OCI-LY7 (cell line): Measurements from ENCODE around the gene LY9. TPM values are rescaled to one million over a fixed set of nuclear protein-coding genes. Genes with fewer than 3 reads are reported as not detected.

ENCODE experiments used
- BruUV-seq: library from RNA; stranded (reverse); fragments of 400-500 nt; replicated peaks from 2 replicates; lab custom pipeline; 2021; lab: Mats Ljungman, UMichigan
- CTCF ChIA-PET: fragments of 300-600 bp; sonication (Branson Sonifier 250); formaldehyde crosslinking; loops from one replicate; lab custom pipeline; 2022; ENCODE audit warnings: antibody characterized with exemption; ENCODE audit not compliant: unreplicated experiment; lab: Charles Lee
- POLR2A ChIA-PET: fragments of 300-600 bp; sonication (Branson Sonifier 250); formaldehyde crosslinking; loops from one replicate; lab custom pipeline; 2022; ENCODE audit warnings: antibody characterized with exemption; lab: Charles Lee
- DNase-seq: peaks from one replicate; pipeline ENCODE4 v3.0.0-alpha.2; 2015; ENCODE audit warnings: low spot score
- H2AFZ ChIP-seq: fragments of 200-600 bp; sonication (generic), shearing (Covaris generic); 2 replicates; pipeline ENCODE4 v1.6.1; 2014; ENCODE audit warnings: mild to moderate bottlenecking, antibody characterized with exemption, low read length, moderate library complexity
- H3K27ac ChIP-seq: fragments of 200-600 bp; sonication (generic); 2 replicates; pipeline ENCODE4 v1.5.1; 2014; ENCODE audit warnings: mixed run types, low read depth, mild to moderate bottlenecking, moderate library complexity, low read length, inconsistent platforms; ENCODE audit not compliant: poor library complexity, severe bottlenecking
- H3K36me3 ChIP-seq: fragments of 200-600 bp; sonication (generic); 2 replicates; pipeline ENCODE4 v1.6.1; 2014; ENCODE audit warnings: mild to moderate bottlenecking, antibody characterized with exemption, low read length, moderate library complexity, mixed read lengths; ENCODE audit not compliant: insufficient read depth
- H3K4me1 ChIP-seq: fragments of 200-600 bp; sonication (generic); 2 replicates; pipeline ENCODE4 v1.5.1; 2014; ENCODE audit warnings: mild to moderate bottlenecking, low read length; ENCODE audit not compliant: insufficient read depth, poor library complexity, severe bottlenecking
- H3K4me2 ChIP-seq: fragments of 200-600 bp; sonication (generic); 2 replicates; pipeline ENCODE4 v1.6.1; 2014; ENCODE audit warnings: mild to moderate bottlenecking, low read length
- H3K4me3 ChIP-seq: fragments of 200-600 bp; sonication (generic); 2 replicates; pipeline ENCODE4 v1.5.1; 2014; ENCODE audit warnings: mild to moderate bottlenecking, low read depth, low read length; ENCODE audit not compliant: poor library complexity, severe bottlenecking
- H3K79me2 ChIP-seq: fragments of 200-600 bp; sonication (generic); 2 replicates; pipeline ENCODE4 v1.6.1; 2016; ENCODE audit warnings: low read depth, mild to moderate bottlenecking, low read length, moderate library complexity, mixed read lengths; ENCODE audit not compliant: insufficient read depth
- H3K9me2 ChIP-seq: fragments of 200-600 bp; sonication (generic); 2 replicates; pipeline ENCODE4 v1.6.1; 2016; ENCODE audit warnings: mild to moderate bottlenecking, low read length, mixed read lengths; ENCODE audit not compliant: insufficient read depth
- H3K9me3 ChIP-seq: fragments of 200-600 bp; sonication (generic); 2 replicates; pipeline ENCODE4 v1.6.1; 2014; ENCODE audit warnings: mild to moderate bottlenecking, mixed run types, low read length, mixed read lengths
- H4K20me1 ChIP-seq: fragments of 200-600 bp; sonication (generic); 2 replicates; pipeline ENCODE4 v1.6.1; 2014; ENCODE audit warnings: mild to moderate bottlenecking, antibody characterized with exemption, low read length, moderate library complexity, mixed read lengths; ENCODE audit not compliant: insufficient read depth
- CTCF ChIP-seq: fragments of 200-600 bp; sonication (generic); conservative IDR thresholded peaks from 2 replicates; pipeline ENCODE4 v1.5.1; 2014; ENCODE audit warnings: mild to moderate bottlenecking, antibody characterized with exemption, low read length, moderate library complexity, mixed read lengths
- EZH2phosphoT487 ChIP-seq: fragments of 200-600 bp; sonication (generic); IDR thresholded peaks from 2 replicates; pipeline ENCODE4 v1.6.1; 2018; ENCODE audit warnings: low read depth, borderline replicate concordance, mild to moderate bottlenecking, mixed run types, antibody characterized with exemption, low read length, moderate library complexity, mixed read lengths
- intact Hi-C: fragments of 100-400 bp; cut with micrococcal nuclease; formaldehyde crosslinking; loops from one replicate; pipeline ENCODE4 v1.10.0; 2022; ENCODE audit not compliant: unreplicated experiment
- total RNA-seq, 2 experiments: library from RNA; depleted of rRNA in 1 of 2; stranded (reverse); fragments of >200 nt in 1 of 2; shearing (Covaris generic) in 1 of 2; gene quantifications; 2 replicates each; pipeline ENCODE4 v1.2.3, GENCODE V29; 2014 to 2022

The LY9 gene
- total RNA-seq, 2 experiments from 2014 or later, result 28.4 to 40.2 TPM

- Histone ChIP-seq H3K9me3 (no peaks in the 10 kb centered on the region), H2AFZ (no peak overlapping the region), H4K20me1 (no peaks in the 10 kb centered on the region), H3K36me3 (no peaks in the 10 kb centered on the region), H3K4me1 (peaks cover 6% of the 10 kb centered on the region), H3K4me3 (no peak overlapping the region), H3K9me2 (no peaks in the 10 kb centered on the region), H3K27ac (no peak overlapping the region), H3K4me2 (no peak overlapping the region), H3K79me2 (no peaks in the 10 kb centered on the region)
- no TSS peak for BruUV-seq
- TF ChIP-seq CTCF (no peak), EZH2phosphoT487 (no peak)
- intact Hi-C loops, result no loop called here
- DNase-seq, result no peak
- ChIA-PET CTCF (interaction anchor here (0.6 kb wide), 1 partner anchor 230 kb away, joined by 3 read pairs; no protein-coding TSS in a partner anchor), POLR2A (no interaction called here)
These were observed 48.3 kb upstream of the LY9 start for GRCh38 chr1:160747717-160748116.

GRCh38 chr1:160748181-160748877 is 47.6 kb upstream of the LY9 start:
- Histone ChIP-seq H3K4me2 (no peak overlapping the region), H3K4me3 (no peak overlapping the region), H4K20me1 (no peaks in the 10 kb centered on the region), H3K36me3 (no peaks in the 10 kb centered on the region), H3K9me2 (no peaks in the 10 kb centered on the region), H3K4me1 (peaks cover 6% of the 10 kb centered on the region), H3K79me2 (no peaks in the 10 kb centered on the region), H3K9me3 (no peaks in the 10 kb centered on the region), H2AFZ (no peak overlapping the region), H3K27ac (no peak overlapping the region)
- CTCF ChIA-PET, result interaction anchor here (0.6 kb wide), 1 partner anchor 229 kb away, joined by 3 read pairs; no protein-coding TSS in a partner anchor
- BruUV-seq, result no TSS peak
- no peak for TF ChIP-seq EZH2phosphoT487
- peak; percentile 75 for TF ChIP-seq CTCF
- no peak for DNase-seq
- POLR2A ChIA-PET, result interaction anchor here (0.7 kb wide), 1 partner anchor 365 kb away, joined by 3 read pairs; no protein-coding TSS in a partner anchor
- intact Hi-C loops, result no loop called here

- Histone ChIP-seq H3K4me1 (peaks cover 6% of the 10 kb centered on the region), H3K9me3 (no peaks in the 10 kb centered on the region), H3K27ac (no peak overlapping the region), H4K20me1 (no peaks in the 10 kb centered on the region), H3K4me2 (no peak overlapping the region), H3K36me3 (no peaks in the 10 kb centered on the region), H3K9me2 (no peaks in the 10 kb centered on the region), H3K4me3 (no peak overlapping the region), H2AFZ (no peak overlapping the region), H3K79me2 (no peaks in the 10 kb centered on the region)
- ChIA-PET CTCF (no interaction called here), POLR2A (interaction anchor here (0.7 kb wide), 1 partner anchor 364 kb away, joined by 3 read pairs; no protein-coding TSS in a partner anchor)
- no TSS peak for BruUV-seq
- intact Hi-C loops, result no loop called here
- DNase-seq, result no peak
- no peak for TF ChIP-seq CTCF
- TF ChIP-seq EZH2phosphoT487, result no peak
These were observed 47.1 kb upstream of the LY9 start for GRCh38 chr1:160748878-160749269.
